HepG2 (cell line): Measurements from ENCODE around the gene GPR137. TPM values are rescaled to one million over a fixed set of nuclear protein-coding genes. Genes with fewer than 3 reads are reported as not detected.

ENCODE experiments used
- AKAP8 ChIP-seq: sonication (generic); formaldehyde crosslinking; IDR thresholded peaks from 2 replicates; pipeline ENCODE4 v1.5.1; 2020; ENCODE audit warnings: mild to moderate bottlenecking, missing genetic modification reagents
- DNMT3B ChIP-seq: conservative IDR thresholded peaks from 2 replicates; pipeline ENCODE4 v1.6.1; 2016; ENCODE audit warnings: missing biosample characterization, control low read depth
- E2F2 ChIP-seq: sonication (generic); formaldehyde crosslinking; IDR thresholded peaks from 2 replicates; pipeline ENCODE4 v1.4.0; 2020; ENCODE audit warnings: missing genetic modification reagents, borderline replicate concordance
- GABPA ChIP-seq, 2 experiments: IDR thresholded peaks; 2 replicates each; pipeline ENCODE4 v1.6.1; 2011 to 2016; ENCODE audit warnings: low read depth in 2 of 2, low read length in 1 of 2, missing biosample characterization in 1 of 2, missing genetic modification characterization in 1 of 2
- GTF2F1 ChIP-seq: fragments of 150-350 bp; IDR thresholded peaks from 2 replicates; pipeline ENCODE4 v1.6.1; 2014; ENCODE audit warnings: low read length
- HNRNPH1 ChIP-seq: fragments of 200-400 bp; formaldehyde crosslinking; optimal IDR thresholded peaks from 2 replicates; pipeline ENCODE3; 2017; ENCODE audit warnings: mild to moderate bottlenecking, low read depth, low read length
- KAT2B ChIP-seq: fragments of 150-350 bp; IDR thresholded peaks from 2 replicates; pipeline ENCODE4 v1.6.1; 2014; ENCODE audit warnings: low read depth, low read length, borderline replicate concordance
- KDM6A ChIP-seq: IDR thresholded peaks from 2 replicates; pipeline ENCODE4 v1.6.1; 2016; ENCODE audit warnings: low read depth
- NR2F1 ChIP-seq, 2 experiments: fragments of 450-650 bp in 1 of 2; formaldehyde crosslinking in 1 of 2; IDR thresholded peaks; 2 replicates each; pipeline versions ENCODE4 v1.5.0 to v1.6.1; 2016 to 2020; ENCODE audit warnings: mild to moderate bottlenecking in 1 of 2, missing compliant biosample characterization in 1 of 2, missing genetic modification reagents in 1 of 2, moderate library complexity in 1 of 2
- NR3C1 ChIP-seq: sonication (generic); formaldehyde crosslinking; IDR thresholded peaks from 2 replicates; pipeline ENCODE4 v1.4.0; 2020; ENCODE audit warnings: missing genetic modification reagents
- SOX13 ChIP-seq, 3 experiments: fragments of 450-650 bp in 1 of 3; sonication (generic) in 1 of 3; formaldehyde crosslinking in 1 of 3; IDR thresholded peaks in 2 of 3; conservative IDR thresholded peaks in 1 of 3; 2 replicates each; pipeline versions ENCODE4 v1.5.0 to v1.6.1; 2016 to 2020; ENCODE audit warnings: antibody characterized with exemption in 1 of 3, mild to moderate bottlenecking in 1 of 3, missing compliant biosample characterization in 1 of 3, missing genetic modification reagents in 1 of 3, moderate library complexity in 1 of 3
- SP140L ChIP-seq: sonication (generic); formaldehyde crosslinking; IDR thresholded peaks from 2 replicates; pipeline ENCODE4 v1.4.0; 2020; ENCODE audit warnings: missing genetic modification reagents, borderline replicate concordance
- TEAD2 ChIP-seq: sonication (generic); formaldehyde crosslinking; IDR thresholded peaks from 2 replicates; pipeline ENCODE4 v1.9.0; 2021; ENCODE audit warnings: missing genetic modification reagents
- THYN1 ChIP-seq: sonication (generic); formaldehyde crosslinking; IDR thresholded peaks from 2 replicates; pipeline ENCODE4 v1.8.1; 2023; ENCODE audit warnings: low read depth, mild to moderate bottlenecking, moderate library complexity, missing genetic modification reagents, borderline replicate concordance
- TRIM24 ChIP-seq: sonication (generic); formaldehyde crosslinking; IDR thresholded peaks from 2 replicates; pipeline ENCODE4 v1.8.0; 2022; ENCODE audit warnings: mild to moderate bottlenecking, missing genetic modification reagents
- ZBTB38 ChIP-seq: sonication (generic); formaldehyde crosslinking; IDR thresholded peaks from 2 replicates; pipeline ENCODE4 v1.5.1; 2020; ENCODE audit warnings: mild to moderate bottlenecking, missing genetic modification reagents
- ZBTB8A ChIP-seq: sonication (generic); formaldehyde crosslinking; IDR thresholded peaks from 2 replicates; pipeline ENCODE4 v1.4.0; 2020; ENCODE audit warnings: mild to moderate bottlenecking, low read depth, missing genetic modification reagents, borderline replicate concordance
- ZFX ChIP-seq: sonication (generic); formaldehyde crosslinking; IDR thresholded peaks from 2 replicates; pipeline ENCODE4 v1.4.0; 2020; ENCODE audit warnings: mild to moderate bottlenecking, low read depth, missing genetic modification reagents, moderate library complexity
- ZNF160 ChIP-seq: sonication (generic); formaldehyde crosslinking; IDR thresholded peaks from 2 replicates; pipeline ENCODE4 v1.8.0; 2022; ENCODE audit warnings: mild to moderate bottlenecking, inconsistent platforms, missing genetic modification reagents
- ZNF20 ChIP-seq: sonication (generic); formaldehyde crosslinking; IDR thresholded peaks from 2 replicates; pipeline ENCODE4 v1.4.0; 2020; ENCODE audit warnings: mild to moderate bottlenecking, moderate library complexity, missing genetic modification reagents
- ZNF333 ChIP-seq: sonication (generic); formaldehyde crosslinking; IDR thresholded peaks from 2 replicates; pipeline ENCODE4 v1.4.0; 2020; ENCODE audit warnings: mild to moderate bottlenecking, missing genetic modification reagents, borderline replicate concordance
- ZNF567 ChIP-seq: sonication (generic); formaldehyde crosslinking; IDR thresholded peaks from 2 replicates; pipeline ENCODE4 v1.8.1; 2023; ENCODE audit warnings: mild to moderate bottlenecking, missing genetic modification reagents, borderline replicate concordance
- ZSCAN12 ChIP-seq: sonication (generic); formaldehyde crosslinking; IDR thresholded peaks from 2 replicates; pipeline ENCODE4 v1.9.0; 2021; ENCODE audit warnings: mild to moderate bottlenecking, missing genetic modification reagents
- polyA plus RNA-seq, 8 experiments: library from polyadenylated mRNA; depleted of rRNA in 3 of 8; stranded (reverse) in 7 of 8; unstranded in 1 of 8; fragments of >200 nt; fragmentation: Illumina TruSeq in 4 of 8; extraction: Trizol in 4 of 8; gene quantifications; 2 replicates each; pipeline versions ENCODE4 v1.2.1 to v1.2.3, GENCODE V29; 2011 to 2016; ENCODE audit warnings: low read depth in 4 of 8, missing spikeins in 1 of 8, mixed read lengths in 1 of 8; ENCODE audit not compliant: insufficient read depth in 1 of 8
- total RNA-seq, 5 experiments: library from RNA; depleted of rRNA; stranded (reverse); fragments of >200 nt; fragmentation: Illumina TruSeq; extraction: Trizol; gene quantifications; 2 replicates each; pipeline ENCODE4 v1.2.3, GENCODE V29; 2016; ENCODE audit warnings: low read depth in 1 of 5
- TF ChIP-seq, protein P1 (sequence below): sonication (generic); formaldehyde crosslinking; IDR thresholded peaks from 2 replicates; pipeline ENCODE4 v1.5.1; 2020; ENCODE audit warnings: mild to moderate bottlenecking, missing genetic modification reagents, borderline replicate concordance
- TF ChIP-seq, protein P2 (sequence below): IDR thresholded peaks from 2 replicates; pipeline ENCODE4 v1.6.1; 2012; ENCODE audit warnings: inconsistent platforms

The GPR137 gene
- total and polyA plus RNA-seq, 2 of the 13 experiments (the other 11 are each of a cell fraction or from before 2014, with no cell fraction given) = 8.5 to 13.2 TPM

GRCh38 chr11:64241491-64242374 lies 43.9 kb upstream of the GPR137 start (continued):
- TF ChIP-seq, protein P1, sequence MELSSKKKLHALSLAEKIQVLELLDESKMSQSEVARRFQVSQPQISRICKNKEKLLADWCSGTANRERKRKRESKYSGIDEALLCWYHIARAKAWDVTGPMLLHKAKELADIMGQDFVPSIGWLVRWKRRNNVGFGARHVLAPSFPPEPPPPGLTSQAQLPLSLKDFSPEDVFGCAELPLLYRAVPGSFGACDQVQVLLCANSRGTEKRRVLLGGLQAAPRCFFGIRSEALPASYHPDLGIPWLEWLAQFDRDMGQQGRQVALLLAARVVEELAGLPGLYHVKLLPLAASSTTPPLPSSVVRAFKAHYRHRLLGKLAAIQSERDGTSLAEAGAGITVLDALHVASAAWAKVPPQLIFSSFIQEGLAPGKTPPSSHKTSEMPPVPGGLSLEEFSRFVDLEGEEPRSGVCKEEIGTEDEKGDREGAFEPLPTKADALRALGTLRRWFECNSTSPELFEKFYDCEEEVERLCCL (CRISPR knock-in tag) = no peak
- TF ChIP-seq ZNF567 (CRISPR knock-in tag) (no peak), NR2F1 (CRISPR knock-in tag; IDR thresholded peaks at IDR 0.05) (no peak), TEAD2 (no peak), GABPA (IDR thresholded peaks at IDR 0.05; ENCODE audit: low read depth, low read length) (no peak), GABPA (CRISPR knock-in tag; IDR thresholded peaks at IDR 0.05; ENCODE audit: low read depth) (no peak), SP140L (no peak), ZNF20 (CRISPR knock-in tag) (no peak), GTF2F1 (no peak), E2F2 (CRISPR knock-in tag) (no peak), KDM6A (CRISPR knock-in tag) (no peak), TRIM24 (CRISPR knock-in tag) (no peak), DNMT3B (CRISPR knock-in tag) (no peak), NR3C1 (CRISPR knock-in tag) (no peak), ZSCAN12 (CRISPR knock-in tag) (0 out of 2 replicates have a peak, but pooled peaks have one; percentile 65), ZBTB38 (CRISPR knock-in tag) (0 out of 2 replicates have a peak, but pooled peaks have one; percentile 31), KAT2B (no peak), ZFX (CRISPR knock-in tag) (peak; percentile 16), ZNF333 (no peak; the same call in 1 of the 2 replicates), THYN1 (CRISPR knock-in tag) (no peak), AKAP8 (CRISPR knock-in tag) (no peak), ZBTB8A (CRISPR knock-in tag) (no peak), HNRNPH1 (no peak), SOX13 (IDR thresholded peaks at IDR 0.05) (no peak), SOX13 (CRISPR knock-in tag; conservative IDR thresholded peaks at IDR 0.05 in 1 of 2, IDR thresholded peaks at IDR 0.05 in 1 of 2) (no peak), ZNF160 (CRISPR knock-in tag) (no peak)
- TF ChIP-seq, protein P2, sequence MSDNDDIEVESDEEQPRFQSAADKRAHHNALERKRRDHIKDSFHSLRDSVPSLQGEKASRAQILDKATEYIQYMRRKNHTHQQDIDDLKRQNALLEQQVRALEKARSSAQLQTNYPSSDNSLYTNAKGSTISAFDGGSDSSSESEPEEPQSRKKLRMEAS = no peak; the same call in 1 of the 2 replicates
